H9 (cell line): Measurements from ENCODE around the gene TCP11X1. TPM values are rescaled to one million over a fixed set of nuclear protein-coding genes. Genes with fewer than 3 reads are reported as not detected.
"Not testable (repeated sequence)": the region's sequence is repeated elsewhere in the genome, so short reads cannot be mapped to it uniquely, and the experiment has no call there.

Experiments
- DNase-seq: peaks from one replicate; pipeline ENCODE4 v3.0.0-alpha.2; 2017
- H2AFZ ChIP-seq: one replicate; pipeline ENCODE4 v1.6.1; 2013; ENCODE audit warnings: mild to moderate bottlenecking, low read length, control low read depth, moderate library complexity
- H2AK5ac ChIP-seq: 2 replicates; pipeline ENCODE4 v1.6.1; 2013; ENCODE audit warnings: low read length, control low read depth, mixed read lengths; ENCODE audit not compliant: insufficient read length
- H2BK120ac ChIP-seq: one replicate; pipeline ENCODE4 v1.6.1; 2013; ENCODE audit warnings: low read depth, mild to moderate bottlenecking, low read length, control low read depth, inconsistent platforms; ENCODE audit not compliant: poor library complexity, severe bottlenecking
- H2BK12ac ChIP-seq: 2 replicates; pipeline ENCODE4 v1.6.1; 2013; ENCODE audit warnings: low read length, control low read depth, mixed read lengths, low read depth; ENCODE audit not compliant: insufficient read length
- H2BK15ac ChIP-seq: 2 replicates; pipeline ENCODE4 v1.6.1; 2013; ENCODE audit warnings: low read depth, low read length, control low read depth
- H2BK20ac ChIP-seq: one replicate; pipeline ENCODE4 v1.6.1; 2013; ENCODE audit warnings: low read depth, mild to moderate bottlenecking, low read length, control low read depth, inconsistent platforms; ENCODE audit not compliant: poor library complexity, severe bottlenecking
- H2BK5ac ChIP-seq: 2 replicates; pipeline ENCODE4 v1.6.1; 2013; ENCODE audit warnings: low read length, control low read depth, mixed read lengths; ENCODE audit not compliant: insufficient read length
- H3K14ac ChIP-seq: 2 replicates; pipeline ENCODE4 v1.6.1; 2013; ENCODE audit warnings: low read length, control low read depth; ENCODE audit not compliant: insufficient read depth
- H3K18ac ChIP-seq: 2 replicates; pipeline ENCODE4 v1.6.1; 2013; ENCODE audit warnings: low read depth, mild to moderate bottlenecking, mixed read lengths, low read length, control low read depth; ENCODE audit not compliant: insufficient read length
- H3K23ac ChIP-seq: 2 replicates; pipeline ENCODE4 v1.6.1; 2013; ENCODE audit warnings: low read length, control low read depth, mixed read lengths, low read depth; ENCODE audit not compliant: insufficient read length
- H3K23me2 ChIP-seq: 2 replicates; pipeline ENCODE4 v1.6.1; 2013; ENCODE audit warnings: low read depth, mild to moderate bottlenecking, mixed read lengths, low read length, control low read depth; ENCODE audit not compliant: insufficient read length, poor library complexity, severe bottlenecking
- H3K27ac ChIP-seq: 2 replicates; pipeline ENCODE4 v1.5.1; 2013; ENCODE audit warnings: low read length, control low read depth, mixed read lengths, low read depth; ENCODE audit not compliant: insufficient read length
- H3K27me3 ChIP-seq: 2 replicates; pipeline ENCODE4 v1.6.1; 2013; ENCODE audit warnings: low read length, control low read depth, inconsistent platforms; ENCODE audit not compliant: insufficient read depth
- H3K4ac ChIP-seq: 2 replicates; pipeline ENCODE4 v1.6.1; 2013; ENCODE audit warnings: low read depth, mild to moderate bottlenecking, control low read depth, inconsistent platforms, low read length, moderate library complexity
- H3K4me1 ChIP-seq: 2 replicates; pipeline ENCODE4 v1.6.1; 2013; ENCODE audit warnings: low read length, control low read depth, inconsistent platforms; ENCODE audit not compliant: insufficient read depth
- H3K4me2 ChIP-seq: 2 replicates; pipeline ENCODE4 v1.6.1; 2013; ENCODE audit warnings: low read length, control low read depth, mixed read lengths; ENCODE audit not compliant: insufficient read length, insufficient read depth
- H3K56ac ChIP-seq: 2 replicates; pipeline ENCODE4 v1.6.1; 2013; ENCODE audit warnings: low read depth, mild to moderate bottlenecking, mixed read lengths, low read length, control low read depth; ENCODE audit not compliant: insufficient read length
- H3K79me1 ChIP-seq: 2 replicates; pipeline ENCODE4 v1.6.1; 2013; ENCODE audit warnings: low read depth, mild to moderate bottlenecking, moderate library complexity, low read length, control low read depth, inconsistent platforms; ENCODE audit not compliant: insufficient read depth, poor library complexity, severe bottlenecking
- H3K79me2 ChIP-seq: 2 replicates; pipeline ENCODE4 v1.6.1; 2013; ENCODE audit warnings: low read length, control low read depth, inconsistent platforms; ENCODE audit not compliant: insufficient read depth
- H3K9ac ChIP-seq: 2 replicates; pipeline ENCODE4 v1.6.1; 2013; ENCODE audit warnings: low read length, control low read depth, mixed read lengths; ENCODE audit not compliant: insufficient read length; ENCODE audit errors: extremely low read depth
- H3K9me3 ChIP-seq: one replicate; pipeline ENCODE4 v1.6.1; 2013; ENCODE audit warnings: low read depth, low read length, inconsistent platforms; ENCODE audit not compliant: control insufficient read depth
- H3T11ph ChIP-seq: one replicate; pipeline ENCODE4 v1.6.1; 2013; ENCODE audit warnings: mild to moderate bottlenecking, low read length, control low read depth, inconsistent platforms
- H4K20me1 ChIP-seq: one replicate; pipeline ENCODE4 v1.6.1; 2013; ENCODE audit not compliant: control insufficient read depth, insufficient read length, insufficient read depth
- H4K5ac ChIP-seq: 2 replicates; pipeline ENCODE4 v1.6.1; 2013; ENCODE audit warnings: low read depth, mild to moderate bottlenecking, mixed read lengths, low read length, control low read depth; ENCODE audit not compliant: insufficient read length
- H4K8ac ChIP-seq: replicated peaks from 2 replicates; pipeline ENCODE4 v1.6.1; 2013; ENCODE audit warnings: low read length, control low read depth, mixed read lengths, low read depth; ENCODE audit not compliant: insufficient read length
- H4K91ac ChIP-seq: 2 replicates; pipeline ENCODE4 v1.6.1; 2013; ENCODE audit warnings: low read depth, mild to moderate bottlenecking, moderate library complexity, mixed read lengths, low read length, control low read depth; ENCODE audit not compliant: insufficient read length
- H3K27ac Mint-ChIP-seq, 3 experiments: 2 replicates in 2 of 3; 3 replicates in 1 of 3; pipeline ENCODE4 v1.8.0; 2020 to 2021; ENCODE audit warnings: mixed read lengths in 3 of 3, mild to moderate bottlenecking in 1 of 3, moderate library complexity in 1 of 3
- H3K27me3 Mint-ChIP-seq: 2 replicates; pipeline ENCODE4 v1.8.0; 2021; ENCODE audit warnings: low read depth, mild to moderate bottlenecking, moderate library complexity, mixed read lengths
- H3K36me3 Mint-ChIP-seq, 3 experiments: 2 replicates in 2 of 3; 3 replicates in 1 of 3; pipeline ENCODE4 v1.8.0; 2020 to 2021; ENCODE audit warnings: low read depth in 3 of 3, mixed read lengths in 3 of 3; ENCODE audit not compliant: insufficient read depth in 1 of 3
- H3K4me1 Mint-ChIP-seq, 2 experiments: 2 replicates each; pipeline ENCODE4 v1.8.0; 2020; ENCODE audit warnings: mixed read lengths in 2 of 2
- H3K4me3 Mint-ChIP-seq, 2 experiments: 2 replicates in 1 of 2; 3 replicates in 1 of 2; pipeline ENCODE4 v1.8.0; 2020 to 2021; ENCODE audit warnings: mild to moderate bottlenecking in 2 of 2, mixed read lengths in 2 of 2, moderate library complexity in 1 of 2
- H3K9me3 Mint-ChIP-seq, 2 experiments: 2 replicates in 1 of 2; 3 replicates in 1 of 2; pipeline ENCODE4 v1.8.0; 2020; ENCODE audit warnings: mild to moderate bottlenecking in 2 of 2, mixed read lengths in 2 of 2, moderate library complexity in 1 of 2
- WGBS: extraction: QIAGEN DNeasy Blood & Tissue Kit; methylation state at CpG from one replicate; pipeline ENCODE4 v1.1.7; 2013; ENCODE audit warnings: missing lambda C conversion rate, low lambda C conversion rate, mixed read lengths; ENCODE audit not compliant: insufficient read length; ENCODE audit errors: extremely low coverage; 5-methylcytosine and 5-hydroxymethylcytosine counted together
- long read RNA-seq: library from polyadenylated mRNA; unstranded; transcript quantifications from one replicate; pipeline ENCODE4 v2.0.0, GENCODE V29; 2020
- total RNA-seq: library from RNA; stranded (reverse); gene quantifications from 2 replicates; pipeline ENCODE4 v1.2.1, GENCODE V29; 2021

Gene TCP11X1
- not detected in 2 replicates for total RNA-seq
- long read RNA-seq, result 0 reads

- H3K27me3 Mint-ChIP-seq, H3K9ac ChIP-seq, H4K8ac ChIP-seq, H2BK20ac ChIP-seq, H3K56ac ChIP-seq, DNase-seq, H2BK120ac ChIP-seq, H2BK15ac ChIP-seq, H2BK12ac ChIP-seq, H3K27me3 ChIP-seq, H3K27ac ChIP-seq, H3K23me2 ChIP-seq, H3K4me1 ChIP-seq, H3K27ac Mint-ChIP-seq, H3K4me3 Mint-ChIP-seq, H2AFZ ChIP-seq, H3K79me2 ChIP-seq, H2BK5ac ChIP-seq, H4K91ac ChIP-seq, H3K23ac ChIP-seq, H3K4me2 ChIP-seq, H3K79me1 ChIP-seq, H3K4me1 Mint-ChIP-seq, H4K5ac ChIP-seq, H2AK5ac ChIP-seq, H3K4ac ChIP-seq, H3T11ph ChIP-seq, H3K18ac ChIP-seq, H3K9me3 ChIP-seq, H4K20me1 ChIP-seq, H3K36me3 Mint-ChIP-seq, H3K14ac ChIP-seq, H3K9me3 Mint-ChIP-seq: not testable (repeated sequence)
- no CpG with 5 or more reads among the region's 15 CpGs for WGBS
Observed at GRCh38 chrX:102214986-102215385, at the start of gene TCP11X1. Gene TCP11X1 (plus strand): TSS chrX:102215301.
